ENCODE data around the gene DENND1A.

- no peak for TF ChIP-seq YY1 (IDR thresholded peaks at IDR 0.05; ENCODE audit: insufficient read depth, insufficient read length)
- TF ChIP-seq SUZ12 (IDR thresholded peaks at IDR 0.05; ENCODE audit: extremely low read depth, insufficient read depth, insufficient read length), result no peak
These were observed 68.2 kb downstream of the DENND1A start for GRCh38 chr9:123861756-123862120.

Data from NT2/D1 (cell line).